PC-3 (cell line): Measurements from ENCODE around the gene AJM1. TPM values are rescaled to one million over a fixed set of nuclear protein-coding genes. Genes with fewer than 3 reads are reported as not detected.

ENCODE experiments used
- ATAC-seq: fragments of 200-7000 bp; cut with Tn5 transposase; 2 replicates; pipeline ENCODE4 v1.9.1; 2020; ENCODE audit warnings: mild to moderate bottlenecking, moderate library complexity
- BruUV-seq: library from RNA; stranded (reverse); fragments of 400-500 nt; replicated peaks from 2 replicates; lab custom pipeline; 2021; lab: Mats Ljungman, UMichigan
- CTCF ChIA-PET: fragments of 300-600 bp; sonication (Branson Sonifier 250); formaldehyde crosslinking; loops from one replicate; lab custom pipeline; 2022; ENCODE audit warnings: antibody characterized with exemption; lab: Charles Lee
- POLR2A ChIA-PET: fragments of 300-600 bp; sonication (Branson Sonifier 250); formaldehyde crosslinking; loops from one replicate; lab custom pipeline; 2022; ENCODE audit warnings: antibody characterized with exemption; ENCODE audit not compliant: unreplicated experiment; lab: Charles Lee
- DNase-seq: peaks from one replicate; pipeline ENCODE4 v3.0.0-alpha.2; 2015
- H2AFZ ChIP-seq: fragments of 300-600 bp; sonication (generic); 2 replicates; pipeline ENCODE4 v1.6.0; 2016; ENCODE audit warnings: antibody characterized with exemption, low read length
- H3F3A ChIP-seq: fragments of 300-600 bp; sonication (generic); one replicate; pipeline ENCODE4 v1.6.0; 2017; ENCODE audit warnings: antibody characterized with exemption, low read length, control low read depth, mild to moderate bottlenecking; ENCODE audit not compliant: unreplicated experiment
- H3K27ac ChIP-seq: fragments of 300-600 bp; sonication (generic); 2 replicates; pipeline ENCODE4 v1.5.1; 2016; ENCODE audit warnings: mild to moderate bottlenecking, low read length
- H3K27me3 ChIP-seq: fragments of 300-600 bp; sonication (generic); 2 replicates; pipeline ENCODE4 v1.6.1; 2016; ENCODE audit warnings: low read length, mixed read lengths
- H3K36me3 ChIP-seq: fragments of 300-600 bp; sonication (generic); 2 replicates; pipeline ENCODE4 v1.6.1; 2016; ENCODE audit warnings: low read depth, mixed run types, low read length, mixed read lengths
- H3K4me1 ChIP-seq: fragments of 300-600 bp; sonication (generic); 2 replicates; pipeline ENCODE4 v1.5.1; 2016; ENCODE audit warnings: low read length; ENCODE audit not compliant: insufficient read depth
- H3K4me2 ChIP-seq: fragments of 300-600 bp; sonication (generic); 2 replicates; pipeline ENCODE4 v1.6.0; 2016; ENCODE audit warnings: low read length
- H3K4me3 ChIP-seq: fragments of 300-600 bp; sonication (generic); 2 replicates; pipeline ENCODE4 v1.5.1; 2016; ENCODE audit warnings: mild to moderate bottlenecking, low read length, mixed read lengths
- H3K79me2 ChIP-seq: fragments of 300-600 bp; sonication (generic); 2 replicates; pipeline ENCODE4 v1.6.1; 2017; ENCODE audit warnings: low read length, mixed read lengths
- H3K9ac ChIP-seq: fragments of 300-600 bp; sonication (generic); 2 replicates; pipeline ENCODE4 v1.6.0; 2016; ENCODE audit warnings: mild to moderate bottlenecking, low read length
- H3K9me2 ChIP-seq: fragments of 300-600 bp; sonication (generic); replicated peaks from 2 replicates; pipeline ENCODE4 v1.6.1; 2016; ENCODE audit warnings: mixed run types, low read length, mixed read lengths
- H3K9me3 ChIP-seq: fragments of 300-600 bp; sonication (generic); 2 replicates; pipeline ENCODE4 v1.6.1; 2016; ENCODE audit warnings: low read length, mixed read lengths
- H4K20me1 ChIP-seq: fragments of 300-600 bp; sonication (generic); 2 replicates; pipeline ENCODE4 v1.6.1; 2016; ENCODE audit warnings: low read length, mixed read lengths
- EZH2 ChIP-seq: fragments of 300-600 bp; sonication (generic); IDR thresholded peaks from one replicate; pipeline ENCODE4 v1.6.1; 2017; ENCODE audit warnings: antibody characterized with exemption, mild to moderate bottlenecking, low read length; ENCODE audit not compliant: unreplicated experiment
- EZH2phosphoT487 ChIP-seq: fragments of 300-600 bp; sonication (generic); IDR thresholded peaks from 2 replicates; pipeline ENCODE4 v1.6.1; 2018; ENCODE audit warnings: mild to moderate bottlenecking, antibody characterized with exemption, low read length, borderline replicate concordance
- intact Hi-C: fragments of 100-400 bp; cut with micrococcal nuclease; formaldehyde crosslinking; loops from 2 replicates; pipeline ENCODE4 v1.9.0; 2023
- total RNA-seq: library from RNA; depleted of rRNA; stranded (reverse); fragments of >200 nt; gene quantifications from 2 replicates; pipeline ENCODE4 v1.2.3, GENCODE V29; 2014
- TF ChIP-seq, protein P1 (sequence below): fragments of 300-600 bp; sonication (generic); conservative IDR thresholded peaks from 2 replicates; pipeline ENCODE4 v1.5.1; 2017; ENCODE audit warnings: antibody characterized with exemption, low read depth, mild to moderate bottlenecking, low read length

Gene AJM1
- total RNA-seq, 1 experiment from 2014 or later: 1.4 TPM

DNA sequence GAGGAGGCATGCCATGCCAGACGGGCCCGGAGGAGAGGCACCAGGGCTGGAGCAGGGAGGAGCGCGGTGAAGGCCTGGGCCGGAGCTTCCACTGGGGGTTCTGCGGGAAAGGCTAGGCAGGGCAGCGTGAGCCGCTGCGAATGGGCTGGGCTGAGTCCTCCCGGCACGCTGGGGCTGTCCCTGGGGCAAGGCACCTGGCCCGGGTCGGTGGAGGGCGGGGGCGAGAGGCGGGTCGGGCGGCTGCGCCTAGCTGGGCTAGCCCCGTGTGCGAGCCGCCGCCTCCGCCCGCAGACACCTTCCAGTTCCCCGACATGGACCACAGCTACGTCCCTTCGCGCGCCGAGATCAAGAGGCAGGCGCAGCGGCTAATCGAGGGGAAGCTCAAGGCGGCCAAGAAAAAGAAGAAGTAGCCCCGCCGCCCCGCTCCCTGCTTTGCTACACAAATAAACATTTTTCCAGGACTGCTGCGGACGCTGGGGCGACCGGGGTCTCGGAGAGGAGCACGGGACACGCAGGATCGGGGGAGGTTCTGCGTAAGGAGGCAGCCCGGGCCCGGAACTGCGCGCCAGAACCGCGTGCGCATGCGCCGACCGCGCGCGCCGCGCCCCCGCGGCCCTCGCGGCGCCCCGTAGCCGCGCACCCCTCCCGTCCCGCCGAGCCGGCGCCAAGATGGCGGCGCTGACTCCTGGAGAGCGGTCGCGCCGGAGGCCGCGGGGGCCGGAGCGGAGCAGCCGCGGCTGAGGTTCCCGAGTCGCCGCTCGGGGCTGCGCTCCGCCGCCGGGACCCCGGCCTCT lies 34.8 kb upstream of the AJM1 start, which contains the start of gene RABL6:
Gene RABL6, plus strand, starts transcription at position 668 of the 794 bp plus-strand sequence. CDS start 249 bp downstream, outside the sequence.
- peaks cover 7% of the 10 kb centered on the region; the same call in 1 of the 2 replicates for H4K20me1 ChIP-seq
- H3K9me2 ChIP-seq: no peaks in the 10 kb centered on the region
- peak within 1 kb of the TSS; percentile 98 for H3K4me2 ChIP-seq
- intact Hi-C loops: no loop called here
- ATAC-seq (peak; percentile 75), DNase-seq (peak; percentile 67)
- peak within 1 kb of the TSS; percentile 34; the same call in 1 of the 2 replicates for H3K27ac ChIP-seq
- ChIA-PET CTCF (interaction anchor here (0.7 kb wide), 1 partner anchor 37 kb away, joined by 3 read pairs; no protein-coding TSS in a partner anchor), POLR2A (no interaction called here)
- H3F3A ChIP-seq: no peaks in the 10 kb centered on the region
- peak within 1 kb of the TSS; percentile 91 for H3K9ac ChIP-seq
- H3K27me3 ChIP-seq: no peaks in the 10 kb centered on the region
- TSS peak; percentile 31 for BruUV-seq
- H3K4me1 ChIP-seq: peaks cover 17% of the 10 kb centered on the region
- H3K4me3 ChIP-seq: peak within 1 kb of the TSS; percentile 85
- peaks cover 58% of the 10 kb centered on the region for H3K79me2 ChIP-seq
- peaks cover 8% of the 10 kb centered on the region; the same call in 1 of the 2 replicates for H3K36me3 ChIP-seq
- TF ChIP-seq, protein P1, sequence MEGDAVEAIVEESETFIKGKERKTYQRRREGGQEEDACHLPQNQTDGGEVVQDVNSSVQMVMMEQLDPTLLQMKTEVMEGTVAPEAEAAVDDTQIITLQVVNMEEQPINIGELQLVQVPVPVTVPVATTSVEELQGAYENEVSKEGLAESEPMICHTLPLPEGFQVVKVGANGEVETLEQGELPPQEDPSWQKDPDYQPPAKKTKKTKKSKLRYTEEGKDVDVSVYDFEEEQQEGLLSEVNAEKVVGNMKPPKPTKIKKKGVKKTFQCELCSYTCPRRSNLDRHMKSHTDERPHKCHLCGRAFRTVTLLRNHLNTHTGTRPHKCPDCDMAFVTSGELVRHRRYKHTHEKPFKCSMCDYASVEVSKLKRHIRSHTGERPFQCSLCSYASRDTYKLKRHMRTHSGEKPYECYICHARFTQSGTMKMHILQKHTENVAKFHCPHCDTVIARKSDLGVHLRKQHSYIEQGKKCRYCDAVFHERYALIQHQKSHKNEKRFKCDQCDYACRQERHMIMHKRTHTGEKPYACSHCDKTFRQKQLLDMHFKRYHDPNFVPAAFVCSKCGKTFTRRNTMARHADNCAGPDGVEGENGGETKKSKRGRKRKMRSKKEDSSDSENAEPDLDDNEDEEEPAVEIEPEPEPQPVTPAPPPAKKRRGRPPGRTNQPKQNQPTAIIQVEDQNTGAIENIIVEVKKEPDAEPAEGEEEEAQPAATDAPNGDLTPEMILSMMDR: no peak
- TF ChIP-seq EZH2 (no peak), EZH2phosphoT487 (no peak)
- H3K9me3 ChIP-seq: no peaks in the 10 kb centered on the region
- peak within 1 kb of the TSS; percentile 95 for H2AFZ ChIP-seq

DNA sequence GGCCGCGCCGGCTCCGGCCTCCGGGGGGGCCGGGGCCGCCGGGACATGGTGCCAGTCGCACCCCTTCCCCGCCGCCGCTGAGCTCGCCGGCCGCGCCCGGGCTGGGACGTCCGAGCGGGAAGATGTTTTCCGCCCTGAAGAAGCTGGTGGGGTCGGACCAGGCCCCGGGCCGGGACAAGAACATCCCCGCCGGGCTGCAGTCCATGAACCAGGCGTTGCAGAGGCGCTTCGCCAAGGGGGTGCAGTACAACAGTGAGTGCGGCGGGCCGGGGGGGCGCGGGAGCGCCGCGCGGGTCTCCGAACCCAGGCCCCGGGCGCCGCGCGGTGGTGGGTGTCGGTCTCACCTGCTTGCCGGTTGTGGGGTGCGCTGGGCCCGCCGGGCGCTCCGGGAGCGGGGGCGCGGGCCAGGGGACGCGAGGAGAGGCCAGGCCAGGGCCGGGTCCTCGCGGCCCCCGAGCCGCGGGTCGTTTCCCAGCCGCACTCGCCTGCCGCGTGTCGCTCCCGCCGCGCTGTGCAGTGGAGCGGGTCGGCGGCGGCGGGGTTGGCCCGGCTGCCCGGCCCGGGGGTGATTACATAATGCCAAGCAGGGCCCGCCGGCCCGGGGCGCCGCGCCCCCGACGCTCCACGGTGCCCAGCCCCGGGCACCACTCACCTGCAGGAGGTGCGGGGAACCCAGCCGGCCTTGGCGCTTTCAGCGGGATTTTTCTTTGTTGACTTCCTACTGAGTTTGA lies 34.0 kb upstream of the AJM1 start:
- Histone ChIP-seq H3K4me3 (peak overlapping the region; percentile 72), H2AFZ (0 out of 2 replicates have a peak overlapping the region, but pooled peaks have one; percentile 42), H3K36me3 (peaks cover 8% of the 10 kb centered on the region; the same call in 1 of the 2 replicates), H3K27me3 (no peaks in the 10 kb centered on the region), H3K4me1 (peaks cover 17% of the 10 kb centered on the region), H3F3A (no peaks in the 10 kb centered on the region), H3K27ac (no peak overlapping the region), H3K9me2 (no peaks in the 10 kb centered on the region), H4K20me1 (peaks cover 7% of the 10 kb centered on the region; the same call in 1 of the 2 replicates), H3K9ac (peak overlapping the region; percentile 86), H3K4me2 (peak overlapping the region; percentile 93), H3K9me3 (no peaks in the 10 kb centered on the region), H3K79me2 (peaks cover 66% of the 10 kb centered on the region)
- intact Hi-C loops: no loop called here
- ChIA-PET CTCF (no interaction called here), POLR2A (no interaction called here)
- DNase-seq: no peak
- TF ChIP-seq EZH2 (no peak), EZH2phosphoT487 (no peak)
- TF ChIP-seq, protein P1: no peak
- ATAC-seq: peak; percentile 18
- BruUV-seq: no TSS peak
